Measurements from ENCODE around the gene ORAI3.

ORAI3 gene

DNA sequence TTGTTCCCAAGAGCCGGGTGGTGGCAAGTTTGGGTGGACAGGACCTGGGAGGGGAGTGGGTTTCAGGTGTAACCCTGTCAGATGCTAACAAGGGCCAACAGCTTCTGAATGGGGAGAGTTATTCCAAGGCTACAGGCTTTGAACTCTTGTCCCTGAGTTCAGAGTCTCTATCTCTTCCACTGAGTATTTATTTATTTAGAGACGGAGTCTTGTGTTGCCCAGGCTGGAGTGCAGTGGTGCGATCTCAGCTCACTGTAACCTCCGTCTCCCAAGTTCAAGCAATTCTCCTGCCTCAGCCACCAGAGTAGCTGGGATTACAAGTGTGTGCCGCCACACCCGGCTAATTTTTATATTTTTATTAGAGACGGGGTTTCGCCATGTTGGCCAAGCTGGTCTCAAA is 6.1 kb downstream of the ORAI3 start:
- no peak for DNase-seq
- Histone ChIP-seq H3K4me3 (ENCODE audit: low read depth, low read length) (no peak overlapping the region), H3K27me3 (no peaks in the 10 kb centered on the region), H3K9me3 (no peaks in the 10 kb centered on the region), H3K36me3 (peaks cover 14% of the 10 kb centered on the region), H3K4me1 (peaks cover 7% of the 10 kb centered on the region)
- TF ChIP-seq, protein P1, sequence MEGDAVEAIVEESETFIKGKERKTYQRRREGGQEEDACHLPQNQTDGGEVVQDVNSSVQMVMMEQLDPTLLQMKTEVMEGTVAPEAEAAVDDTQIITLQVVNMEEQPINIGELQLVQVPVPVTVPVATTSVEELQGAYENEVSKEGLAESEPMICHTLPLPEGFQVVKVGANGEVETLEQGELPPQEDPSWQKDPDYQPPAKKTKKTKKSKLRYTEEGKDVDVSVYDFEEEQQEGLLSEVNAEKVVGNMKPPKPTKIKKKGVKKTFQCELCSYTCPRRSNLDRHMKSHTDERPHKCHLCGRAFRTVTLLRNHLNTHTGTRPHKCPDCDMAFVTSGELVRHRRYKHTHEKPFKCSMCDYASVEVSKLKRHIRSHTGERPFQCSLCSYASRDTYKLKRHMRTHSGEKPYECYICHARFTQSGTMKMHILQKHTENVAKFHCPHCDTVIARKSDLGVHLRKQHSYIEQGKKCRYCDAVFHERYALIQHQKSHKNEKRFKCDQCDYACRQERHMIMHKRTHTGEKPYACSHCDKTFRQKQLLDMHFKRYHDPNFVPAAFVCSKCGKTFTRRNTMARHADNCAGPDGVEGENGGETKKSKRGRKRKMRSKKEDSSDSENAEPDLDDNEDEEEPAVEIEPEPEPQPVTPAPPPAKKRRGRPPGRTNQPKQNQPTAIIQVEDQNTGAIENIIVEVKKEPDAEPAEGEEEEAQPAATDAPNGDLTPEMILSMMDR (IDR thresholded peaks at IDR 0.05; ENCODE audit: low read depth, low read length) = no peak

DNA sequence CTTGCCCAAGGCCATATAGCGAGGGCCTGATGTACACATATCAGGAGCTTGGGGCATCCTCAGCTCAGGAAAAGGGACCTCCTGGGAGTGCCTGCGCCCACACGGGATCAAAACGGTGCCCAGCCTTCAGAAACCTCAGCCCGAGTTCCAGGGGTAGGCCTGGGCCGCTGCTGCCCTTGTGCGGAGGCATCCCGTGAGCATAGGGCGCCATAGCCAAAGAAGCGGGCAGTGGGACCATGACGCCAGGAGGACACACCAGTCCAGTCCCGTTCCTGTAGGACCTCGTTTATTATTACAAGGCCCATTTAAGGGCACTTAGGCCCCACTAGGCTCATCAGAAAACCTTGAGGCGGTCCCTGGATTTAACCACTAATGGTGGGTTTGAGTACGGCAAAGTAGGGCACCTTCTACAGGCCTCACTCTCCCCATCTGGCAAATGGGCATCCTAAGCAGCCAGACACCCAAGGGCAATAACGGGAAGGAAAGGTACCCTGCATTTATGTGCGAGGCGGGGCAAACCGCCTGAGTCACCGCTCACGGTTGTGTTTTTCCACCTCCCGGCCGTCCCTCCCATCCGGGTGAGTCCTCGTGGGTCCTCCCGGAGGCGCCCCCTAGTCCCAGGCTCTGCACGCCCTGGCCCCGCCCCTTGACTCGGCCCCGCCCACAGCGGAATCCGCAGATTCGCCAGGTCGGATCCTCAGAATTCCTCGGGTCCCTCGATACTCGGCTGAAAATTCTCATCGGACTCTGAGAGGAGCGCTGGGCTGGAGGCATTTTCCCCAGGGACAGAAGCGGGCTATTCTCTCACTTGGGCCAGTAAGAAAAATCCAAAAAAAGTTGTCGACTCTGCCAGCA is 8.0 kb downstream of the ORAI3 start:
- H3K4me3 ChIP-seq (ENCODE audit: low read depth, low read length) = peak overlapping the region; percentile 83
- peaks cover 6% of the 10 kb centered on the region for H3K4me1 ChIP-seq
- no peaks in the 10 kb centered on the region for H3K9me3 ChIP-seq
- DNase-seq = peak; percentile 95
- H3K27me3 ChIP-seq = no peaks in the 10 kb centered on the region
- peaks cover 30% of the 10 kb centered on the region for H3K36me3 ChIP-seq
- TF ChIP-seq, protein P1 (IDR thresholded peaks at IDR 0.05; ENCODE audit: low read depth, low read length) = peak; percentile 27; the same call in 1 of the 2 replicates

DNA sequence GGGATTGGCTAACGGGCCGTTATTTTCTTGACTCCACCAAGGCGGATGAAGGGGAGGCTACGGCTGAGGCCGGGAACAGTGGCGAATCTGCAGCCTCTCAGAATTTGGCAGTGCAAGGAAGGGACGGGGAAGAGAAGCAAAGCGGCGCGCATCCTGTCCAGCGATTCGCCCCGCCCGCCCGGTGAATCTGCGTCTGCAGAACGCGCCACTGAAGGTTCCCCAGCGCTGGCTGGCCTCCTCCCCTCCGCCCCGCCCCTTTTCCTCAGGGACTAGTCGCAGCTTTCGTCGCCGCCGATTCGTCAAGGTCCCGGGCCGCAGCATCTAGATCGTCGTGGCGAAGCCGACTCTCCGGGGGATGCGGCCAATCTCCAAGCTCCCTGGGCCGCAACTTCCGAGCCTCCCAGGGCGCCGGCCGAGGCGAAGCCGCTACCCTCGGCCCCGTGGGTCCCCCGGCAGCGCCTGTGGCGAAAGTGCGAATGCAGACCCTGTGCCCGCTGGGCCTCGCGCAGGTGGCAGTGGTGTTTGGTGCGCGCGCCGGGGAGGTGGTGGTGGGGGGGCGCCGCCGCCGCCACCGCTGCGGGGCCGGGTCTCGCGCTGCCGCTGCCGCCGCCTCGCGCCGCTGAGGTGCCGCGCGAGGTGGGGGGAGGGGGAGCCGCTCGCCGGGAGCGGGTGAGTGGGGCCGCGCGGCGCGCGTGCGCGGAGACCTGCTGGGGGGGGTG is 8.7 kb downstream of the ORAI3 start, which contains the start of gene SETD1A:
Gene SETD1A (plus strand): TSS at position 299 of the 719 bp plus-strand sequence. CDS start 978 bp downstream, outside the sequence.
- peak; percentile 97 for DNase-seq
- peaks cover 38% of the 10 kb centered on the region for H3K36me3 ChIP-seq
- TF ChIP-seq, protein P1 (IDR thresholded peaks at IDR 0.05; ENCODE audit: low read depth, low read length) = no peak; the same call in 1 of the 2 replicates
- no peaks in the 10 kb centered on the region for H3K9me3 ChIP-seq
- H3K27me3 ChIP-seq = no peaks in the 10 kb centered on the region
- H3K4me3 ChIP-seq (ENCODE audit: low read depth, low read length) = peak within 1 kb of the TSS; percentile 83
- peaks cover 6% of the 10 kb centered on the region for H3K4me1 ChIP-seq

DNA sequence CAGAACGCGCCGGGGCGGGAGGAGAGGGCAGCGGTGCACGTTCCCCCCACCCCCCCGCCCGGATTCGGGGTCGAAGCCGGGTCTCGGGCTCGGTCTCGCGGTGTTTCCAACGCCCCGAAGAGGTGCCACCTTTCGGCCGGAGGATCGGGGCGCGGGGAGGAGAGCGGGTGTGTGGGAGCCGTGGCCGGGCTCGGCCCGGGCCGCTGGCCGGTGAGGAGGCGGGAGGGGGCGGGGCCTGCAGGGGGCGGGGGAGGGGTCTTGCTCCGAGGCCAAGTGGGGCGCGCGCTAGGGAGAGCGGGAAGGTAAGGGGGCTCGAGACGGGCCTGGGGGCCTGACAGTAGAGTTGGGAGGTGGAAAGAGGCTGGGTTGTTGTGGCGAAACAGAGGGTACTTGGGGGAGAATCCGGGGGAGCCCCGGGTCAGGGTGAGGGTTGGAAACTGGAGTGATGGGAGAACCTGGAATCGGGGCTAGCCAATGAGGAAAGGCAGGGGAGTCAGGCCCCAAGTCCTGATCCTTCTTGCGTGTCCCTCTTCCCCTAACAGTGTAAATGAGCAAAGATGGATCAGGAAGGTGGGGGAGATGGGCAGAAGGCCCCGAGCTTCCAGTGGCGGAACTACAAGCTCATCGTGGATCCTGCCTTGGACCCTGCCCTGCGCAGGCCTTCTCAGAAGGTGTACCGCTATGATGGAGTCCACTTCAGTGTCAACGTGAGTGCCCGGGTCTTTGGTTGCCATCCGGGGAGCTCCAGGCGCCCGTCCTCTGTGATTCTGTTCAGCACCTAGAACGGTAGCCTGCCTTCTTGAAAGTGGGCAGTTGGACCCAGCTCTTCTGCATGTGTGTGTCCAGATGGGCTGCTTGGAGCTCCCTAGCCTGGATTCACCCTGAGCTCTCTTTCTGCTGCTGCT is 9.6 kb downstream of the ORAI3 start:
- no peaks in the 10 kb centered on the region for H3K9me3 ChIP-seq
- peaks cover 5% of the 10 kb centered on the region for H3K4me1 ChIP-seq
- H3K27me3 ChIP-seq = no peaks in the 10 kb centered on the region
- peak overlapping the region; percentile 83 for H3K4me3 ChIP-seq (ENCODE audit: low read depth, low read length)
- TF ChIP-seq, protein P1 (IDR thresholded peaks at IDR 0.05; ENCODE audit: low read depth, low read length) = no peak
- peaks cover 46% of the 10 kb centered on the region for H3K36me3 ChIP-seq
- DNase-seq = peak; percentile 70

DNA sequence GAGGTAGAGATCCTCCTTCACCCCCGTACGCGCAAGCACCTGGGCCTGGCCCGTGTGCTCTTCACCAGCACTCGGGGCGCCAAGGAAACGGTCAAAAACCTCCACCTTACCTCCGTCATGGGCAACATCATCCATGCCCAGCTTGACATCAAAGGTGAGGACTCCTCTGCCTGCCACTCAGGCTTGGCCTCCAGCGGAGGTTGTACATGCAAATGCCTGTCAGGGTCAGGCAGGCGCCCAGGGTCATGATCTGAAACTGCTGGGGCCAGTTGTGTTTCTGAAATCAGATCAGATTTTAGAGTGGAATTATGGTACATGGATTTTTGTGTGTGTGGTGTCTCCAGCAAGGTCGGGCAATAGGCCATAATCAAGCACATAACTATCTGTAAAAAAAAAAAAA is 12.5 kb downstream of the ORAI3 start:
- peaks cover 71% of the 10 kb centered on the region for H3K36me3 ChIP-seq

More for the DNA sequence above, 12.5 kb downstream of the ORAI3 start:
- Histone ChIP-seq H3K4me3 (ENCODE audit: low read depth, low read length) (no peak overlapping the region), H3K27me3 (no peaks in the 10 kb centered on the region), H3K4me1 (no peaks in the 10 kb centered on the region), H3K9me3 (no peaks in the 10 kb centered on the region)
- TF ChIP-seq, protein P1 (IDR thresholded peaks at IDR 0.05; ENCODE audit: low read depth, low read length) = no peak
- DNase-seq = no peak

Data from BE2C (cell line).